K562 (cell line): ENCODE data around the gene SCAMP5. TPM values are rescaled to one million over a fixed set of nuclear protein-coding genes. Genes with fewer than 3 reads are reported as not detected.

Experiments used
- ATAC-seq: fragments of 200-7000 bp; cut with Tn5 transposase; 3 replicates; pipeline ENCODE4 v1.9.1; 2020; ENCODE audit warnings: moderate library complexity
- BruUV-seq: library from RNA; stranded (reverse); fragments of 400-500 nt; replicated peaks from 2 replicates; lab custom pipeline; 2021; lab: Mats Ljungman, UMichigan
- CTCF ChIA-PET: fragments of 300-600 bp; formaldehyde crosslinking; extraction: SDS; loops from one replicate; lab custom pipeline; 2021; ENCODE audit warnings: low intra/inter-chr PET ratio; lab: Yijun Ruan, JAX
- POLR2A ChIA-PET: fragments of 300-600, 350-650 bp; sonication (Branson Sonifier 250); formaldehyde crosslinking; extraction: SDS; loops from one replicate; lab custom pipeline; 2021; ENCODE audit warnings: antibody characterized with exemption, inconsistent platforms; lab: Yijun Ruan, JAX
- DNase-seq, 4 experiments: peaks; one replicate each; pipeline versions ENCODE4 v3.0.0 to v3.0.0-alpha.2; 2011 to 2018; ENCODE audit warnings: low spot score in 3 of 4, mixed read lengths in 3 of 4; ENCODE audit errors: extremely low read depth in 1 of 4
- FAIRE-seq: peaks from 2 replicates; lab custom pipeline; 2011; peaks lifted over from hg19 to GRCh38; lab: Jason Lieb, UNC
- H2AFZ ChIP-seq: 2 replicates; pipeline ENCODE4 v1.6.0; 2011; ENCODE audit warnings: low read depth, low read length, control low read depth, inconsistent platforms
- H3K27ac ChIP-seq: fragments of 200-600 bp; 3 replicates; pipeline ENCODE4 v1.8.0; 2011; ENCODE audit warnings: low read depth, mild to moderate bottlenecking, control low read depth, inconsistent platforms, low read length, moderate library complexity, mixed read lengths; ENCODE audit errors: extremely low read depth
- H3K27me3 ChIP-seq, 2 experiments: fragments of 300-600 bp in 1 of 2; 2 replicates in 1 of 2; 3 replicates in 1 of 2; pipeline versions ENCODE4 v1.6.0 to v1.8.0; 2011; ENCODE audit warnings: inconsistent platforms in 2 of 2, low read length in 2 of 2, mild to moderate bottlenecking in 1 of 2, mixed read lengths in 1 of 2, moderate library complexity in 1 of 2; ENCODE audit not compliant: control insufficient read depth in 2 of 2, insufficient read depth in 2 of 2
- H3K36me3 ChIP-seq: fragments of 300-600 bp; 3 replicates; pipeline ENCODE4 v1.8.0; 2011; ENCODE audit warnings: mild to moderate bottlenecking, low read length, inconsistent platforms; ENCODE audit not compliant: control insufficient read depth, insufficient read depth
- H3K4me1 ChIP-seq, 2 experiments: fragments of 200-600 bp in 1 of 2; replicated peaks in 1 of 2; 2 replicates in 1 of 2; 3 replicates in 1 of 2; pipeline versions ENCODE4 v1.5.1 to v1.8.0; 2011; ENCODE audit warnings: inconsistent platforms in 2 of 2, low read length in 2 of 2, mild to moderate bottlenecking in 1 of 2, mixed read lengths in 1 of 2, moderate library complexity in 1 of 2; ENCODE audit not compliant: control insufficient read depth in 2 of 2, insufficient read depth in 2 of 2
- H3K4me2 ChIP-seq: 2 replicates; pipeline ENCODE4 v1.6.1; 2011; ENCODE audit warnings: low read length, control low read depth, inconsistent platforms, mixed read lengths; ENCODE audit not compliant: insufficient read depth
- H3K4me3 ChIP-seq: fragments of 200-600 bp; sonication (generic), shearing (Covaris generic); 2 replicates; pipeline ENCODE4 v1.5.1; 2016; ENCODE audit warnings: control low read depth, inconsistent platforms
- H3K79me2 ChIP-seq: fragments of 200-600 bp; 3 replicates; pipeline ENCODE4 v1.8.0; 2011; ENCODE audit warnings: low read length, inconsistent platforms; ENCODE audit not compliant: control insufficient read depth, insufficient read depth
- H3K9ac ChIP-seq, 2 experiments: 2 replicates each; pipeline versions ENCODE4 v1.6.0 to v1.6.1; 2011; ENCODE audit warnings: low read depth in 2 of 2, low read length in 2 of 2, control low read depth in 1 of 2, inconsistent platforms in 1 of 2, mild to moderate bottlenecking in 1 of 2, mixed read lengths in 1 of 2; ENCODE audit not compliant: insufficient read depth in 1 of 2
- H3K9me1 ChIP-seq: one replicate; pipeline ENCODE4 v1.6.0; 2011; ENCODE audit warnings: inconsistent platforms, mild to moderate bottlenecking, low read length, moderate library complexity; ENCODE audit not compliant: control insufficient read depth, insufficient read depth
- H3K9me3 ChIP-seq: replicated peaks from 2 replicates; pipeline ENCODE4 v1.5.1; 2011; ENCODE audit warnings: low read depth, low read length, inconsistent platforms; ENCODE audit not compliant: control insufficient read depth, insufficient read depth
- H4K20me1 ChIP-seq: replicated peaks from 2 replicates; pipeline ENCODE4 v1.6.1; 2011; ENCODE audit warnings: low read length, inconsistent platforms, mixed read lengths; ENCODE audit not compliant: control insufficient read depth, insufficient read depth
- FOXA3 ChIP-seq, 2 experiments: fragments of 450-650 bp in 1 of 2; sonication (generic) in 1 of 2; formaldehyde crosslinking; IDR thresholded peaks in 1 of 2; conservative IDR thresholded peaks in 1 of 2; 2 replicates each; pipeline versions ENCODE4 v1.4.0 to v1.8.0; 2020 to 2022; ENCODE audit warnings: mild to moderate bottlenecking in 2 of 2, missing genetic modification reagents in 1 of 2
- PRMT5 ChIP-seq: sonication (generic); formaldehyde crosslinking; IDR thresholded peaks from 2 replicates; pipeline ENCODE4 v1.5.0; 2020; ENCODE audit warnings: missing genetic modification reagents
- TFAM ChIP-seq: fragments of 250-450 bp; sonication (Bioruptor Pico); conservative IDR thresholded peaks from 2 replicates; pipeline ENCODE4 v1.5.0; 2021; ENCODE audit warnings: mild to moderate bottlenecking, moderate library complexity
- ZNF282 ChIP-seq: sonication (generic); formaldehyde crosslinking; IDR thresholded peaks from 2 replicates; pipeline ENCODE4 v1.8.1; 2023; ENCODE audit warnings: missing genetic modification reagents
- WGBS: fragments of 100-300 bp; shearing (Covaris generic); methylation state at CpG from one replicate; pipeline ENCODE4 v1.1.6; 2016; ENCODE audit warnings: low coverage, mixed read lengths; ENCODE audit not compliant: insufficient coverage; ENCODE audit errors: missing lambda C conversion rate; 5-methylcytosine and 5-hydroxymethylcytosine counted together
- in situ Hi-C: fragments of 300-500 bp; cut with MboI; formaldehyde crosslinking; loops from 4 replicates; pipeline ENCODE4 v1.15.0; 2018; ENCODE audit warnings: inconsistent platforms, mixed read lengths
- intact Hi-C: fragments of 100-400 bp; cut with micrococcal nuclease; formaldehyde crosslinking; loops from 2 replicates; pipeline ENCODE4 v1.14.2; 2022
- polyA plus RNA-seq, 8 experiments: library from polyadenylated mRNA; depleted of rRNA in 4 of 8; stranded (reverse) in 5 of 8; unstranded in 3 of 8; fragments of >200 nt; fragmentation: Nextera tagmentation in 2 of 8; fragmentation: Illumina TruSeq in 1 of 8; extraction: Ambion mirVana in 2 of 8; extraction: Trizol in 1 of 8; gene quantifications; 2 replicates each; pipeline versions ENCODE4 v1.2.1 to v1.2.3, GENCODE V29; 2011 to 2014; ENCODE audit warnings: inconsistent platforms in 1 of 8, missing spikeins in 1 of 8
- total RNA-seq, 7 experiments: library from RNA; depleted of rRNA in 6 of 7; stranded (reverse); fragments of >200 nt in 6 of 7; fragmentation: Illumina TruSeq in 2 of 7; extraction: Trizol in 2 of 7; gene quantifications; 2 replicates each; pipeline versions ENCODE4 v1.2.1 to v1.2.3, GENCODE V29; 2011 to 2021; ENCODE audit warnings: low replicate concordance in 1 of 7
- TF ChIP-seq, protein P1 (sequence below), 2 experiments: fragments of 450-650 bp; formaldehyde crosslinking in 1 of 2; IDR thresholded peaks; 2 replicates each; pipeline versions ENCODE4 v1.4.0 to v1.6.1; 2014 to 2020; ENCODE audit warnings: mild to moderate bottlenecking in 2 of 2, borderline replicate concordance in 1 of 2, low read depth in 1 of 2
- TF ChIP-seq, protein P2 (sequence below): fragments of 450-650 bp; IDR thresholded peaks from 2 replicates; pipeline ENCODE4 v1.6.1; 2014; ENCODE audit warnings: low read depth, mild to moderate bottlenecking, moderate library complexity, borderline replicate concordance

SCAMP5 gene
- total and polyA plus RNA-seq, 9 of the 15 experiments (the other 6 are each of a cell fraction or from before 2014, with no cell fraction given): 0.09 to 0.29 (median 0.19) TPM; not detected in 5

DNA sequence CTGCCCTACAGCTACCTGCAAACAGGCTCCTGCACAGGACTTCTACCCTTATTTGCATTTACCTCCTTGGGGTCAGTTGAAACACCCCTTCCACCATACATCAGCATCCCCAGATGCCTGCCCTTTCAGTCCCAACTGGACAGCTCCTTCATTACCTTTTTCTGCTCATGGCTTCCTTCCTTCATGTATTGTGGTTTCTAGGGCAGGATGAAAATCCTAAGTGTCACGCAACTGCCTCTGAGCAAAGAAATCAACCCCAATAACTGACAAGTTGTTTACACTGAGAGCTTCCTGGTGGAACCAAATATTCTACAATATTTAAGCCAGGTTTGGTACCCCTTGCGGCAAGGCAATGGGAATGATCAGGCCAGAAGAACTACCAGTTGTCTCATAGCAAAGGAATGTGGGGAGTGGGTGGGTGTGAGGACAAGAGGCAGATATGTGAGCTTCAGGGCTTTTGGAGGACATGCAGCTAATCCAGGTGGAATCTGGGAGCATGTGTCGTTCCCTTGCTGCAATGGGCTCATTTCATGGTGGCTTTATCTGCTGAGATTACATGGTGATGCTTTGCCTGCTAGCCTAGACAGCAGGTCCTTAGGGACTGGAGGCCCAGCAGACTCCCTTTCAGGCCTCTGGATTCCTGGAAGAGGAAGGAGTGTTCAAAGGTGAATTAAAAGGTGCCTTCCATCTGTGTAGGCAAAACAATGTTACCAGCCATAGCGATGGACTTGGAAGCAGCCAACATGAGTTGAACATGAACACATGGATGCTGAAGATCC is 63.0 kb downstream of the SCAMP5 start:
- Histone ChIP-seq H3K9me3 (no peaks in the 10 kb centered on the region), H3K27me3 (no peaks in the 10 kb centered on the region), H3K9me1 (no peaks in the 10 kb centered on the region), H2AFZ (no peak overlapping the region), H3K4me2 (no peak overlapping the region), H4K20me1 (no peaks in the 10 kb centered on the region), H3K9ac (no peak overlapping the region), H3K36me3 (no peaks in the 10 kb centered on the region), H3K27ac (no peak overlapping the region), H3K79me2 (no peaks in the 10 kb centered on the region), H3K4me1 (peaks cover 0 to 15% of the 10 kb centered on the region in 2 experiments; a peak in 4 of 5 replicates), H3K4me3 (no peak overlapping the region)
- POLR2A ChIA-PET: interaction anchor here (0.6 to 1.6 kb wide), 5 partner anchors 8 to 151 kb away, joined by 3 to 16 read pairs (median 3); no protein-coding TSS in a partner anchor
- intact Hi-C loops: no loop called here
- no peak for ATAC-seq
- FAIRE-seq: no peak
- no peak for DNase-seq
- in situ Hi-C loops: no loop called here
- 74% methylated on average over 4 of the region's 4 CpGs for WGBS
- CTCF ChIA-PET: no interaction called here
- no TSS peak for BruUV-seq
- TF ChIP-seq, protein P1, sequence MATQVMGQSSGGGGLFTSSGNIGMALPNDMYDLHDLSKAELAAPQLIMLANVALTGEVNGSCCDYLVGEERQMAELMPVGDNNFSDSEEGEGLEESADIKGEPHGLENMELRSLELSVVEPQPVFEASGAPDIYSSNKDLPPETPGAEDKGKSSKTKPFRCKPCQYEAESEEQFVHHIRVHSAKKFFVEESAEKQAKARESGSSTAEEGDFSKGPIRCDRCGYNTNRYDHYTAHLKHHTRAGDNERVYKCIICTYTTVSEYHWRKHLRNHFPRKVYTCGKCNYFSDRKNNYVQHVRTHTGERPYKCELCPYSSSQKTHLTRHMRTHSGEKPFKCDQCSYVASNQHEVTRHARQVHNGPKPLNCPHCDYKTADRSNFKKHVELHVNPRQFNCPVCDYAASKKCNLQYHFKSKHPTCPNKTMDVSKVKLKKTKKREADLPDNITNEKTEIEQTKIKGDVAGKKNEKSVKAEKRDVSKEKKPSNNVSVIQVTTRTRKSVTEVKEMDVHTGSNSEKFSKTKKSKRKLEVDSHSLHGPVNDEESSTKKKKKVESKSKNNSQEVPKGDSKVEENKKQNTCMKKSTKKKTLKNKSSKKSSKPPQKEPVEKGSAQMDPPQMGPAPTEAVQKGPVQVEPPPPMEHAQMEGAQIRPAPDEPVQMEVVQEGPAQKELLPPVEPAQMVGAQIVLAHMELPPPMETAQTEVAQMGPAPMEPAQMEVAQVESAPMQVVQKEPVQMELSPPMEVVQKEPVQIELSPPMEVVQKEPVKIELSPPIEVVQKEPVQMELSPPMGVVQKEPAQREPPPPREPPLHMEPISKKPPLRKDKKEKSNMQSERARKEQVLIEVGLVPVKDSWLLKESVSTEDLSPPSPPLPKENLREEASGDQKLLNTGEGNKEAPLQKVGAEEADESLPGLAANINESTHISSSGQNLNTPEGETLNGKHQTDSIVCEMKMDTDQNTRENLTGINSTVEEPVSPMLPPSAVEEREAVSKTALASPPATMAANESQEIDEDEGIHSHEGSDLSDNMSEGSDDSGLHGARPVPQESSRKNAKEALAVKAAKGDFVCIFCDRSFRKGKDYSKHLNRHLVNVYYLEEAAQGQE (IDR thresholded peaks at IDR 0.05; ENCODE audit: borderline replicate concordance): no peak
- TF ChIP-seq, protein P1 (CRISPR knock-in tag; IDR thresholded peaks at IDR 0.05; ENCODE audit: low read depth): no peak
- TF ChIP-seq, protein P2, sequence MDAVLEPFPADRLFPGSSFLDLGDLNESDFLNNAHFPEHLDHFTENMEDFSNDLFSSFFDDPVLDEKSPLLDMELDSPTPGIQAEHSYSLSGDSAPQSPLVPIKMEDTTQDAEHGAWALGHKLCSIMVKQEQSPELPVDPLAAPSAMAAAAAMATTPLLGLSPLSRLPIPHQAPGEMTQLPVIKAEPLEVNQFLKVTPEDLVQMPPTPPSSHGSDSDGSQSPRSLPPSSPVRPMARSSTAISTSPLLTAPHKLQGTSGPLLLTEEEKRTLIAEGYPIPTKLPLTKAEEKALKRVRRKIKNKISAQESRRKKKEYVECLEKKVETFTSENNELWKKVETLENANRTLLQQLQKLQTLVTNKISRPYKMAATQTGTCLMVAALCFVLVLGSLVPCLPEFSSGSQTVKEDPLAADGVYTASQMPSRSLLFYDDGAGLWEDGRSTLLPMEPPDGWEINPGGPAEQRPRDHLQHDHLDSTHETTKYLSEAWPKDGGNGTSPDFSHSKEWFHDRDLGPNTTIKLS: no peak
- TF ChIP-seq PRMT5 (CRISPR knock-in tag) (no peak), ZNF282 (CRISPR knock-in tag) (no peak), TFAM (CRISPR knock-in tag) (no peak), FOXA3 (CRISPR knock-in tag; conservative IDR thresholded peaks at IDR 0.05 in 1 of 2, IDR thresholded peaks at IDR 0.05 in 1 of 2) (no peak)
